Lung (tissue), 12 donors: ENCODE data around the gene AKNAD1. TPM values are rescaled to one million over a fixed set of nuclear protein-coding genes. Genes with fewer than 3 reads are reported as not detected.
"Not testable (repeated sequence)": the region's sequence is repeated elsewhere in the genome, so short reads cannot be mapped to it uniquely, and the experiment has no call there.

Experiments
- ATAC-seq: fragments of 200-7000 bp; cut with Tn5 transposase; one replicate; pipeline ENCODE4 v1.9.1; 2020; ENCODE audit warnings: moderate number of reproducible peaks; ENCODE audit not compliant: insufficient read depth, low FRiP score
- DNase-seq, 3 donors: peaks; one replicate each; pipeline ENCODE4 v3.0.0-alpha.2; 2013 to 2017
- H3K27ac ChIP-seq, 2 donors: one replicate each; pipeline ENCODE4 v1.5.1; 2013; ENCODE audit warnings: mild to moderate bottlenecking in 2 of 2, moderate library complexity in 2 of 2, control low read depth in 1 of 2, inconsistent platforms in 1 of 2, low read depth in 1 of 2, low read length in 1 of 2
- H3K27me3 ChIP-seq, 3 donors: one replicate each; pipeline ENCODE4 v1.5.1; 2013; ENCODE audit warnings: low read length in 2 of 3; ENCODE audit not compliant: control insufficient read depth in 3 of 3, insufficient read depth in 3 of 3
- H3K36me3 ChIP-seq, 4 donors: one replicate each; pipeline ENCODE4 v1.5.1; 2013; ENCODE audit warnings: low read length in 4 of 4, mild to moderate bottlenecking in 1 of 4, moderate library complexity in 1 of 4; ENCODE audit not compliant: control insufficient read depth in 4 of 4, insufficient read depth in 4 of 4
- H3K4me1 ChIP-seq, 5 donors: one replicate each; pipeline ENCODE4 v1.5.1; 2013; ENCODE audit warnings: low read length in 5 of 5, mild to moderate bottlenecking in 2 of 5, moderate library complexity in 1 of 5; ENCODE audit not compliant: control insufficient read depth in 5 of 5, insufficient read depth in 5 of 5
- H3K4me3 ChIP-seq: one replicate; pipeline ENCODE4 v1.5.1; 2013; ENCODE audit warnings: mild to moderate bottlenecking, control low read depth, moderate library complexity
- H3K9ac ChIP-seq, 2 donors: one replicate each; pipeline ENCODE4 v1.5.1; 2013; ENCODE audit warnings: low read length in 2 of 2, control low read depth in 1 of 2; ENCODE audit not compliant: insufficient read depth in 1 of 2
- H3K9me3 ChIP-seq, 4 donors: one replicate each; pipeline ENCODE4 v1.5.1; 2013; ENCODE audit warnings: low read length in 3 of 4, mild to moderate bottlenecking in 1 of 4, moderate library complexity in 1 of 4; ENCODE audit not compliant: control insufficient read depth in 4 of 4, insufficient read depth in 3 of 4
- WGBS, 2 donors: extraction: QIAGEN DNeasy Blood & Tissue Kit; methylation state at CpG; one replicate each; pipeline ENCODE4 v1.1.7; 2013; 5-methylcytosine and 5-hydroxymethylcytosine counted together
- polyA plus RNA-seq, 2 donors: library from polyadenylated mRNA; stranded (reverse); fragments of 200-250 nt; gene quantifications; one replicate each; pipeline ENCODE4 v1.2.1, GENCODE V29; 2013
- total RNA-seq, 2 donors: library from RNA; depleted of rRNA in 1 of 2; stranded (reverse); fragments of >200 nt in 1 of 2; gene quantifications; one replicate each; pipeline ENCODE4 v1.2.1, GENCODE V29; 2014 to 2021
- TF ChIP-seq, protein P1 (sequence below): IDR thresholded peaks from 2 replicates; pipeline ENCODE4 v1.5.1; 2012; ENCODE audit warnings: mild to moderate bottlenecking; ENCODE audit errors: control extremely low read depth, extremely low read depth
- donor health status: control.
- donor health status: control.
- donor health status: Bipolar disorder and iron deficiency.
- donor health status: healthy.
- donor health status: DM: yes; HTN: yes; CAD: no.

Gene AKNAD1
- total and polyA plus RNA-seq, 4 donors, result 0.02 to 0.31 (median 0.22) TPM; not detected in 1

DNA sequence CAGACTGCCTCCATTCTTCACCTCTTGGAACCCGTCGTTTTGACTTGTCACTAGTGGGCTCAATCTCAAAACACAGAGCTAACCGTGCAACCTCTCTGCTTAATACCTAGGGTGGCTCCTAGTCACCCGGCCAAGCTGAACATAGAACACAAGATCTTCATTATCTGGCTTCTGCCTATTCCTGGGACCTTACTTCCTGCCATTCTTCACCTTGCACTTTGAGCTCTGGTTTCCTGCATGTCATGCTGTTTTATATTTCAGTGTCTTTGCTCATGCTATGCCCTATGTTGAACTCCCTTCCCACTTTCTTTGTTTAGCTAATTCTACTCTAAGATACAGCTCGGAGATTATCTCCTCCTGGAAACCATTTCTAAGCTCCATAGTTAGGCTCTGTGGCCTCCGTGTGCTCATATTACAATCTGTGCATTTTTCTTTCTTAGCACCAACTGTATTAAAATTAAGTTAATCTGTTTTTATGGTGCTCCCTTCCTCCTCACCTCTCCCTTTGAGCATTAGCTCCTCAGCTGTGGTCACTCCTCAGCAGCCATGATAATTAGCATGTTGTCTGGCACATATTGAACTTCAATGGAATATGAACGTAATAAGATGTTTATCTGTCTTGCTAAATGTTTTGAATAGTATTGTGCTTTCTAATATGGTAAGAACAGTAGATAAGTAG, 33.0 kb upstream of the AKNAD1 start:
- Histone ChIP-seq H3K27me3 (no peaks in the 10 kb centered on the region), H3K36me3 (peaks cover 0 to 4% (median 2%) of the 10 kb centered on the region in 4 donors), H3K4me3 (no peak overlapping the region), H3K4me1 (peaks cover 0 to 3% (median 0%) of the 10 kb centered on the region in 5 donors), H3K27ac (no peak overlapping the region), H3K9me3 (no peaks in the 10 kb centered on the region), H3K9ac (no peak overlapping the region)
- 73 to 79% methylated on average over 7 of the region's 7 CpGs for WGBS, 2 donors
- DNase-seq (no peak), ATAC-seq (no peak)
- TF ChIP-seq, protein P1, sequence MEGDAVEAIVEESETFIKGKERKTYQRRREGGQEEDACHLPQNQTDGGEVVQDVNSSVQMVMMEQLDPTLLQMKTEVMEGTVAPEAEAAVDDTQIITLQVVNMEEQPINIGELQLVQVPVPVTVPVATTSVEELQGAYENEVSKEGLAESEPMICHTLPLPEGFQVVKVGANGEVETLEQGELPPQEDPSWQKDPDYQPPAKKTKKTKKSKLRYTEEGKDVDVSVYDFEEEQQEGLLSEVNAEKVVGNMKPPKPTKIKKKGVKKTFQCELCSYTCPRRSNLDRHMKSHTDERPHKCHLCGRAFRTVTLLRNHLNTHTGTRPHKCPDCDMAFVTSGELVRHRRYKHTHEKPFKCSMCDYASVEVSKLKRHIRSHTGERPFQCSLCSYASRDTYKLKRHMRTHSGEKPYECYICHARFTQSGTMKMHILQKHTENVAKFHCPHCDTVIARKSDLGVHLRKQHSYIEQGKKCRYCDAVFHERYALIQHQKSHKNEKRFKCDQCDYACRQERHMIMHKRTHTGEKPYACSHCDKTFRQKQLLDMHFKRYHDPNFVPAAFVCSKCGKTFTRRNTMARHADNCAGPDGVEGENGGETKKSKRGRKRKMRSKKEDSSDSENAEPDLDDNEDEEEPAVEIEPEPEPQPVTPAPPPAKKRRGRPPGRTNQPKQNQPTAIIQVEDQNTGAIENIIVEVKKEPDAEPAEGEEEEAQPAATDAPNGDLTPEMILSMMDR, result no peak

DNA sequence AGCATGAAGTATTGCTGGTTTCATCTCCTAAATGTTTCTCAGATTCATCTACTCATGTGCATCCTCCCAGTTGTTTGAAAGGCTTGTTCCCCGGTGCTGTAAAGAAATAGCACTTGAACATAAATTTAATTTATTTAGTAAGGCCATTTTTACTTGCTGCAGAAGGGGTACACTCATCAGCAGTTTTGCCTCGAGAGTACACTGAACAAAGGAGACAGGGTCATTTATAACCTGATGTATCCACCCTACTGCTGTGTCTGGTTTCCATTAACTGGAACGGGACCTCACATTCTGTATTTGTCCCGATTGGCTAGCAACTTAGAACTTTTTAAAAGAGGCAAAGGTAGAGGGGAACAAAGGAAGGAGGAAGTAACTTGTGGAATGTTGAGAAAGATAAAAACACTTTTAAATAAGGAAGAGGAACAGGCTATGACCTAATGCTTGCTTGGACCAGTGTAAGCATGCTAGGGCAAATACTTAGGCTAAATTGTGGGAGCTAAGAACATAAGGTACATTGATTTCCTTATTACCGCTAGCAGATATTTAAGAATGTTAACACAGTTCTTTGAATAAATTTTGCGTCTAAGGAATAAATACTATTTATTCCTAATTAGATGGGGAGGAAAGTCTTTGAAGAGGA, 32.2 kb upstream of the AKNAD1 start:
- not testable (repeated sequence) for H3K27me3 ChIP-seq, H3K4me3 ChIP-seq, ATAC-seq, DNase-seq, H3K4me1 ChIP-seq, H3K9ac ChIP-seq, H3K9me3 ChIP-seq, H3K36me3 ChIP-seq, H3K27ac ChIP-seq
- 21 to 38% methylated on average over 6 of the region's 6 CpGs for WGBS, 2 donors

DNA sequence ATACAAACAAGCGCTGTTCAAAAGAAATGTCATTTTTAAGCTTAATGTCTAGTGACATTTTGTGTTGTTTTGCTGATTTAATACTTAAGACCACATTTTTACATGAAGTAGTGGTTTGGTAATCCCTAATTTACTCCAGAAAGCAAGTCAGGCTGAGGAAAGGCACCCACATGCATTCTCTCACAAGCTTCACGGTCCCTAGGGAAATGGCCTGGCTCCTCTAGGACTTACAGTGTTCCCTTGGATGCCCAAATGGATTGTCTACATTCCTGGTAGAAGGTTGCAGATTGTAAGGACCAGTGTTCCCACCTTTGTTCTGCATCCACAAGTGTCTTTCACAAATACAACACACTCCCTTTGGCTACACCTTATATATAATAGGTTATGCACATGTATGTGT, 29.4 kb upstream of the AKNAD1 start:
- no peak for ATAC-seq
- DNase-seq, result no peak

DNA sequence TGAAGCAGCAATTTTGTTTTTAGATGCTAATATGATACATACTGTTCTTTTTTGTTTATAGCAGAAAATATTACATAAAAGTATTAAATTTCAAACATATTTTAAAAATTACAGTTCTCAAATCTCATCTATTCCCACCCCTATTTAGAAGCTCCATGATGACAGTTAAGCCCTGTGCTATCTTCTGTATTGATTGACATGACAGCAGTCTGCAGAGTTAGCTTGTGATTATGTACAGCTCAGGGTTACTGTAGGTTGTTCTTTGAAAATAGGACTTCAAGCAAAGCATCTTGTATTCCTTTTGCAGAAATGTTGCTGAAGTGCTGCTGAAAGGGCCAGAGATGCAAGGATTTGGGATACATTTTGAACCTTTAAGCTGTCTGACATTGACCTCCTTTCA, 28.1 kb upstream of the AKNAD1 start:
- ATAC-seq (no peak), DNase-seq (no peak)
- Histone ChIP-seq H3K27me3 (no peaks in the 10 kb centered on the region), H3K9me3 (no peaks in the 10 kb centered on the region), H3K36me3 (peaks cover 0 to 4% (median 2%) of the 10 kb centered on the region in 4 donors), H3K27ac (no peak overlapping the region), H3K9ac (no peak overlapping the region), H3K4me3 (no peak overlapping the region), H3K4me1 (peaks cover 0 to 3% (median 0%) of the 10 kb centered on the region in 5 donors)
- TF ChIP-seq, protein P1, result no peak

More for the DNA sequence above, 29.4 kb upstream of the AKNAD1 start:
- Histone ChIP-seq H3K9me3 (no peaks in the 10 kb centered on the region), H3K27ac (no peak overlapping the region), H3K9ac (no peak overlapping the region), H3K27me3 (no peaks in the 10 kb centered on the region), H3K36me3 (peaks cover 0 to 4% (median 2%) of the 10 kb centered on the region in 4 donors), H3K4me3 (no peak overlapping the region), H3K4me1 (peaks cover 0 to 3% (median 0%) of the 10 kb centered on the region in 5 donors)
- 96 to 98% methylated on average over 2 of the region's 2 CpGs for WGBS, 2 donors
- TF ChIP-seq, protein P1, result no peak
